ENCODE results near the gene C19orf81.

Gene C19orf81

DNA sequence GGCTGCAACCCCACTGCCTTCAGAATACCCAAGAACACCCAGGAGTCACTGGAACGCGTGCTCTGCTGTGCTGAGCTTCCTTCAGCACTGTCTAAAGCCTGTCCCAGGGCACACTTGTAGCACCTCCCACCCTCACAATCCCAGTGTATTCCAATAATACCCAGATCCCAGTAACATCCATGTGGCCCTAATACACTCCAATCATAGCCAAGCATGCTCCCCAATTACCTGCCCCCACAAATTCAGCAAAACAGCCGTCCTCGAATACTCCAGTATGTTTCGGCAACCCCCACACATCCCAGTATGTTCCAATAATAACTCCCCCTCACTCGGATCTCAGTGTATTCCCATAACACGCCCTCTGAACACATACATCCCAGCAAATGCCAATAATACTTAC is 41.2 kb downstream of the C19orf81 start:
- DNase-seq, result no peak

- no peak for DNase-seq
These were observed 44.1 kb downstream of the C19orf81 start for GRCh38 chr19:50693064-50693975.

DNA sequence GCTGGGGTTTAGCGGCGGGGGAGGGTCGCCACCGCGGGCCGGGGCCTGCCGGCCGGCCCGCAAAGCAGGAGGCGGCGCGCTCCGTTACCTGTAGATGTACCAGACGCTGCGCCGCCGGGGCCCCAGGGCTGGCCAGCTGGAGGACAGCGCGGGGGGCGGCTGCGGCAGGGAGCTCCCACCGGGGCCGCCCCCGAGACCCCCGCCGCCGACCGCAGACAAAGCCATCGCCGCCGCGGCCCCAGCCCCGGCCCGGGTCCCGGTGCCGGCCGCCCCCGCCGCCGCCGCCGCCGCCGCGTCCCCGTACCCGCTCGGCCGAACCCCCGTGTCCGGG is 45.5 kb downstream of the C19orf81 start:
- DNase-seq, result no peak

GRCh38 chr19:50695251-50696093 is 46.2 kb downstream of the C19orf81 start:
- DNase-seq, result no peak

- no peak for DNase-seq
These were observed 46.8 kb downstream of the C19orf81 start for GRCh38 chr19:50696094-50696483.

GRCh38 chr19:50697414-50698124 is 48.3 kb downstream of the C19orf81 start:
- DNase-seq, result no peak

- DNase-seq, result no peak
These were observed 52.2 kb downstream of the C19orf81 start for GRCh38 chr19:50701367-50701985.

DNA sequence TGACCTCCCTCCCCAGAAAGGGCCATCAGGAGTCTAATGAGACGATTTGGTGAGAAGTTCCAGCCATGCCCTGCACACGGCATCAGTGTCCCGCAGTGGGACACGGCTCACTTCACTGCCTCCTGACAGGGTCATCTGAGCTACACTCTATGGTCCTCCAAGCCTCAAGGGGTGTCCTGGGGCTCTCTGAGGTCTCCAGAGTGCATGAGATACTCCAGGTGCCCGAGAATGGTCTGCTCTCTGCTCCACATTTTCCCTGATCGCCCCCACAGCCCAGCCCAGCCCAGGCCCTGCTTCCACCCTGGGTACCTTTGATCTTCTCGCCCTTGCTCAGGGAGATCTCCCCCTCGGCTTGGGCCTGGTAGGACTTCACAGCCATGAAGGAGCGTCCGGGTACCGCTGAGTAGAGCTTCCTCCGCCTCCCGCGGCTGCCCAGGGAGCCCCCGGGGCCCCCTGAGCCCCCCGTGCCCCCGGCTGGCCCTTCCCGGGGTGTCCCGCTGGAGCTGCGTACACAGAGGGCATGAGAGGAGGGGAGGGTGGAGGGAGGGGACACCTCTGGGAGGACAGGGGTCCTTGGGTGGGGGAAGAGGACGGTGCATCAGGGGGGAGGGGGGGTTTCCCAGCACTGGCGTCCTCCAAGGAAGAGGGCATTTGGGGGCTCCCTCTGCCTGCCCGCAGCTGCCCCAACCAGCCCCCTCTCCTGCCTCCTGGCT is 53.1 kb downstream of the C19orf81 start:
- DNase-seq, result no peak

- DNase-seq, result peak; percentile 38
These were observed 53.9 kb downstream of the C19orf81 start for GRCh38 chr19:50702871-50703829.

DNA sequence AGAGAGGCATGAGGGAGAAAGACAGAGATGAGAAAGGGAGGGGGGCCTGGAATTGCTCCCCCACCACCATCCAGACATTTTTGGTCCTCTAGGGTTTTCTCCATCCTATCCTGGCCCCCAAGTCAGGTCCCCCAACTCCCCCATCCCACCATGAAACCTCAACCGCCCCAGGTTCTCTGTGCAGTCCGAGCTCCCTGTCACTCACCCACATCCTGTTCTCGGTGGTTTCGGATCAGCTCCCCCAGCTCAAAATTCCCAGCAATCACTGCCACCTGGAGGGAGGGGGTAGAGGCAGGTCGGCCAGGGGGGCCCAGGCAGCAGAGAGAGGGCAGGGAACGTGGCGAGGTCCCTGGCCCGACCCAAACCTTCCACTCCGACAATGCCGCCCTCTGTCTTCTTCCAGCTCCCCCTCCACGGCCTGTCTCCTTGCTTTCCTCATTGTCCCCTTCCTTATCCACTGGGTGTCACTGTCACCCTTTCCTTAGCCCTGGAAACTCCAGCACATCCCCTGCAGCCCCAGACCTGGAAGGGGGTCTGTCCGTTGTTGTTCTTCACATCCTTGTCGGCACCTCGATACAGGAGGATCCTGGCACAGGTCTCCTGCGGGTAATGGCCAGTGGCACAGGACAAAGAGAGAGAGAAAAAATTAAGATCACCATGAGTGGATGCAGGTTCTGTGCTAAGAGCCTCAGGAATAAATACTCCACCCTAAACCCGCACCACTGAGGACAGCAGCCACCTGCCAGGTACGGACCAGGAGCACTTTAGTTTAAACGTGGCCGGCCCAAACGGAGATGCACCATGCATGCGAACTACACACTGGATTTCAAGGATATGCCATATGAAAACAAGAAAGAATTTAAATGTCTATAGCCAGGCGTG is 54.9 kb downstream of the C19orf81 start:
- DNase-seq, result peak; percentile 34

- DNase-seq, result peak; percentile 82
These were observed 56.3 kb downstream of the C19orf81 start for GRCh38 chr19:50705422-50706019.

DNA sequence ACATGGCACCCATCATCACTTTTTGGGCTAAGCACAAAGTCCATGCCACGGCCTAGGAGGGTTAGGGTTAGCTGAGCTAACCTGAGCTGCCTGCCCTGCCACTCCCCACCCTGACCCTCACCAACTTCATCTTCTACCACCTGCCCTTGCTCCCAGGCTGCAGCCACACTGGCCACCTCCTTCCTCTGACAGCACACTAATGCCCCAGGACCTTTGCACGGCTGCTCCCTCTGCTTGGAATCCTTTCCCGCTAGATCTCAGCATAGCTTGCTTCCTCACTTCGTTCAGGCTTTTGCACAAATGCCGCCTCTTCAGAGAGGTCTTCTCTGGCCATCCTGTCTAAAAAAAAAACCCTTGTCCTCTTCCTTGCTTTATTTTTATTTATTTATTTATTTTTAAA is 57.1 kb downstream of the C19orf81 start:
- DNase-seq, result no peak

DNA sequence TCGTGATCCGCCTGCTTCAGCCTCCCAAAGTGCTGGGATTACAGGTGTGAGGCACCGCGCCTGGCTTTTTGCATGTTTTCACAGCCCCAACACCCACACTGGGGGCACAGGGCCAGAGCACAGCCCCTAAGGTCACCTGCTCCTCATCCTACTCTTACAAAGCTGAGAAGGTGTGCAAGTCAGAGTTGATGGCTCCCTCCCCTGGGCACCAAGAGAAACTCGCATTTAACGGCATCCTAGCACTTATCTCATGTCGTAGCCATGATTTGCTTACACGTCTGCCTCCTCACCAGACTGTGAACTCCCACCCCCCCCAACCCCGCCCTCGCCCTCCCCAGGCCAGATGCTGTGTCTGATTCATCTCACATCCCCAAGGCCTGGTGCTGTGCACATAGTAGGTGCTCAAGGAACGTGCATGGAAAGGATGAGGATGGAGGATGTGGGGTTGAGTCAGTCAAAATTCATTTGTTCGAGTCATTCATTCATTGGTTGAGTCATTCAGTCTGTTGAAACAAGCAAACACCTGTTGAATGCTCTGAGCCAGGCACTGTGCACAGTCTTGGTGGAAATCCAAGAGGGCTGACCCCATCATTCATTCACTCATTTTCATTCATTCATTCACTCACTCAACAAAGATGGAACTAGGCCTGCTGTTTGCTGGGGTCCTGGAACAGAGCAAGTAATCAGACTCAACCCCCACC is 59.1 kb downstream of the C19orf81 start:
- no peak for DNase-seq
